Measurements from ENCODE around the gene MRPS18A. TPM values are rescaled to one million over a fixed set of nuclear protein-coding genes. Genes with fewer than 3 reads are reported as not detected.

Gene MRPS18A
- total RNA-seq, 4 donors from 2014 or later, result 38.1 to 45.8 (median 43.9) TPM

DNA sequence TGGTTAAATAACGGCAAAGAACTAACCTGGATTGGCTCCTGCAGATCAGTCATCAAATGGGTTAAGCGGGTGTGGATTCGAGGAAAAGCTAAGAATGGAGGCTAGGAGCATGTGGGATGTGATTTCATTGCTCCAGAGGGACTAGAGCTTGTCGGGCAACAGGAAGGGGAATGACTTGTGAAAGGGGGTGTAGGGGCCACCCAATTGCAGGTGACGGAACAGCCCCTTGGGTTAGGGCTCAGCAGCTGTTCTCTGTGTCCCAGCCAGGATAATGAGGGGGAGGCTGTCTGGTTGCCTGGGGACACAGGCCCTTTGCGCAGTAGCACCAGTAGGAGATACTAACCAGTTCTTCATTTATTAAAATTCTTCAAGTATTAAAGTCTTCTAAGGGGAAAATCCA lies 25.0 kb upstream of the MRPS18A start:
- H3K27me3 ChIP-seq, result no peaks in the 10 kb centered on the region
- peaks cover 0 to 60% (median 17%) of the 10 kb centered on the region in 4 donors for H3K4me1 ChIP-seq

DNA sequence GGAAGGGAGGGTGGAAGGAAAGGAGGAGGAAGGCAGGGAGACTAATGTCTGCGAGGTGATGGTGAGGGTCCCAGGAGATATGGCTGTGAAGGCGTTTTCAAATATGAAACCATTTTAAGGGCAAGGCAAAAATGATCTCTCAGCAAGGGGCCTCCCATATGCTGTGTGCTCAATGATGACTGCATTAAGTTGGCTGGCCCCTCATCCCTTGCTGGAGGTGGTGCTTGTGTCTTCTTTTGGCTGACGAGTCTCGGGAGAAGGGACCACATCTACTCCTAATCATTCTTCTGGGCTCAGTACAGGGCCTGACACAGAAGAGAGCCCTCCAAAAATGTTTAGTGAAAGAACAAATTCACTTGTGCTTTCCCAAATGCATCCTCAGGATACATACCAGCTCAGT lies 23.0 kb upstream of the MRPS18A start:
- TF ChIP-seq POLR2A (IDR thresholded peaks at IDR 0.05), result no peak
- TF ChIP-seq, protein P1, sequence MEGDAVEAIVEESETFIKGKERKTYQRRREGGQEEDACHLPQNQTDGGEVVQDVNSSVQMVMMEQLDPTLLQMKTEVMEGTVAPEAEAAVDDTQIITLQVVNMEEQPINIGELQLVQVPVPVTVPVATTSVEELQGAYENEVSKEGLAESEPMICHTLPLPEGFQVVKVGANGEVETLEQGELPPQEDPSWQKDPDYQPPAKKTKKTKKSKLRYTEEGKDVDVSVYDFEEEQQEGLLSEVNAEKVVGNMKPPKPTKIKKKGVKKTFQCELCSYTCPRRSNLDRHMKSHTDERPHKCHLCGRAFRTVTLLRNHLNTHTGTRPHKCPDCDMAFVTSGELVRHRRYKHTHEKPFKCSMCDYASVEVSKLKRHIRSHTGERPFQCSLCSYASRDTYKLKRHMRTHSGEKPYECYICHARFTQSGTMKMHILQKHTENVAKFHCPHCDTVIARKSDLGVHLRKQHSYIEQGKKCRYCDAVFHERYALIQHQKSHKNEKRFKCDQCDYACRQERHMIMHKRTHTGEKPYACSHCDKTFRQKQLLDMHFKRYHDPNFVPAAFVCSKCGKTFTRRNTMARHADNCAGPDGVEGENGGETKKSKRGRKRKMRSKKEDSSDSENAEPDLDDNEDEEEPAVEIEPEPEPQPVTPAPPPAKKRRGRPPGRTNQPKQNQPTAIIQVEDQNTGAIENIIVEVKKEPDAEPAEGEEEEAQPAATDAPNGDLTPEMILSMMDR (IDR thresholded peaks at IDR 0.05), result no peak
- no peak for TF ChIP-seq EP300 (IDR thresholded peaks at IDR 0.05)
- Histone ChIP-seq H3K36me3 (no peaks in the 10 kb centered on the region), H3K4me1 (peaks cover 0 to 60% (median 23%) of the 10 kb centered on the region in 4 donors), H3K27me3 (no peaks in the 10 kb centered on the region), H3K9me3 (no peaks in the 10 kb centered on the region), H3K27ac (peak overlapping the region in 1 of 4 donors; percentile 35), H3K4me3 (no peak overlapping the region)
- WGBS, 2 donors, result 74 to 86% methylated on average over 4 of the region's 4 CpGs
- no peak for DNase-seq (ENCODE audit: low spot score in 2 of 2)

More for the DNA sequence above, 25.0 kb upstream of the MRPS18A start:
- peak overlapping the region in 1 of 4 donors; percentile 33 for H3K27ac ChIP-seq
- 66 to 70% methylated on average over 6 of the region's 6 CpGs for WGBS, 2 donors
- H3K36me3 ChIP-seq, result no peaks in the 10 kb centered on the region
- TF ChIP-seq POLR2A (IDR thresholded peaks at IDR 0.05) (no peak), EP300 (IDR thresholded peaks at IDR 0.05) (no peak)
- TF ChIP-seq, protein P1 (IDR thresholded peaks at IDR 0.05), result no peak
- DNase-seq (ENCODE audit: low spot score in 2 of 2), result no peak
- no peaks in the 10 kb centered on the region for H3K9me3 ChIP-seq
- H3K4me3 ChIP-seq, result no peak overlapping the region

DNA sequence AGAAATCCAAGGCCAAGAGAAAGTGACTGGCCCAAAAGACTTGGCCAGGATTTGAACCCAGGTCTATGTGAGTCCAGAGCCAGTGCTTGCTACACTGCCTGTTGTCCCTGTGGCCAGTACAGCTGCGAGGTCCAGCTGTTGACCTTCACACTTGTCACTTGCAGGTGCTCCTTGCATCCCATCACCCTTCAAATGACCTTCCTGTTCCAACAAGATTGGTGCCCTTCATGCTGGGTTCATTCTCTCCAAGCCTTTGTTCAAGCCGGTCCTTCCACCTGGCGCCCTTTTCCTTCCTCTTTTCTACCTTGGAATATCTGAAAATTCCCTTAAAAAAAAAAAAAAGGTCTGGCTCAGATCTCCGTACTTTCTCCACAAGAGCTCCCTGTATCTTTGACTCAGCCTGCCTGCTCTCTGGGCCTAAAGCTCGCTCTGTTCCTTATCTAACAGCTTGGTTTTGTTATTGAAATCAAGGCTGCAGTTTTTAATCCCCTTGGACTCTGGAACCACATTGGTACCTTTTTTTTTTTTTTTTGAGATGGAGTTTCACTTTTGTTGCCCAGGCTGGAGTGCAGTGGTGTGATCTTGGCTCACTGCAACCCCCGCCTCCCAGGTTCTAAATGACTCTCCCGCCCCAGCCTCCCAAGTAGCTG lies 22.2 kb upstream of the MRPS18A start:
- DNase-seq (ENCODE audit: low spot score in 2 of 2), result no peak
- H3K4me3 ChIP-seq, result no peak overlapping the region
- WGBS, 2 donors, result 77 to 83% methylated on average over 7 of the region's 7 CpGs
- TF ChIP-seq POLR2A (IDR thresholded peaks at IDR 0.05) (no peak), EP300 (IDR thresholded peaks at IDR 0.05) (no peak)
- TF ChIP-seq, protein P1 (IDR thresholded peaks at IDR 0.05), result no peak
- H3K27ac ChIP-seq, result peak overlapping the region; percentile 25 to 78 (median 64)
- no peaks in the 10 kb centered on the region for H3K9me3 ChIP-seq
- H3K36me3 ChIP-seq, result no peaks in the 10 kb centered on the region
- peaks cover 0 to 60% (median 22%) of the 10 kb centered on the region in 4 donors for H3K4me1 ChIP-seq
- no peaks in the 10 kb centered on the region for H3K27me3 ChIP-seq

DNA sequence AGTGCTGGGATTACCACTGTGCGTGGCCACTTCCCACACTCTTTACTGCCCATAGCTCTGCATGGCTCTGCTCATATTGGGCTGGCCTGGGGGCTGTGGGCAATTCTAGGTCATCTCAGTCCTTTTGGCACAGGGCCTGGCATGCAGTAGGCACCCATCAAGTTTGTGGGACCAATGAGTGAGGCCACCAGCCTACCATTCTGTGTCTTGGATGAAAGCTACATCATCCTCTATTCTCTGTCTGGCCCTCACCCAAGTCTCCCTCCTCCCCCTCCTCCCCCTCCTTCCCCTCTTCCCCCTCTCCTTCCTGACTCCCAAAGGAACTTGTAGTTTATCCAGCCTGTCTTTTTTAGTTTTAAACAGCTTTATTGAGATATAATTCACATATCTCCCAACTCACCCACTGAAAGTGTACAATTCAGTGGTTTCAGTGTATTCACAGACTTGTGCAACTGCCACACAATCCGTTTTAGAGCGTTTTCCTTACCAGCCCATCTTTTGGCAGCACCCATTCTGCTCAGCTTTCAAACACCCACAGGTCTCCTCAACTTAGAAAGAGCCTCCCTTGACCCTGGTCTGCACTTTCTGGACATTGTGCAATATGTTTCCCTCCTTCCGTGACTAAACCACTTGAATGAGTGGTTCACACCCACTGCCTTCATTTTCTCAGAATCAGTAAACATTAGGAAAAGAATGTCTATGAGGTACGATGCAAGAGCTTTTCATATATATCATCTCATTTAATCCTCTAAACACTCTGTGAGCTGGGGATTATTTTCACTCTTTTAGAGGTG lies 21.5 kb upstream of the MRPS18A start:
- Histone ChIP-seq H3K4me1 (peaks cover 0 to 57% (median 19%) of the 10 kb centered on the region in 4 donors), H3K27me3 (no peaks in the 10 kb centered on the region), H3K4me3 (no peak overlapping the region), H3K9me3 (no peaks in the 10 kb centered on the region), H3K27ac (peak overlapping the region; percentile 25 to 78 (median 64)), H3K36me3 (no peaks in the 10 kb centered on the region)
- DNase-seq (ENCODE audit: low spot score in 2 of 2), result peak in 1 of 2 donors; percentile 59
- TF ChIP-seq EP300 (IDR thresholded peaks at IDR 0.05) (peak; percentile 39 to 89), POLR2A (IDR thresholded peaks at IDR 0.05) (no peak)
- 37 to 40% methylated on average over 5 of the region's 5 CpGs for WGBS, 2 donors

DNA sequence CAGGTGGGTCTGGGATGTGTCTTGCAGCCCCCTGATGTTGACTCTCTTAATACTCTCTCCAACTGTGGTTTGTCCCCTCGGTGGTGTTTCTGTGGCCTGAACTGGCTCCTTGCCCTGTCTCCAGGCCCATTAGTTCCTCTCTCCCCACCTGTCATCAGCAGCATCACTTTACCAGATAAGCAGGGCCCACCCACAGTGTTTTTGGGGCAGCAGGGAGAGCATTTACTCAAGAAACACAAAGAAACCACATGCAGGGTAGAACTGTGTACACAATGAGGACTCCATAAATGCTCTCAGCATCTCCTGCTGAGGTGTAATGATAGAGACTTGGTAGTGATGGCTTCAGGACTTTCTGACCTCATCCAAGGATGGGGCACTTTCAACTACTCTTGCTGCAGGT lies 20.2 kb upstream of the MRPS18A start:
- H3K27me3 ChIP-seq, result no peaks in the 10 kb centered on the region
- H3K27ac ChIP-seq, result no peak overlapping the region
- H3K4me1 ChIP-seq, result peaks cover 0 to 66% (median 26%) of the 10 kb centered on the region in 4 donors
- H3K36me3 ChIP-seq, result no peaks in the 10 kb centered on the region
- TF ChIP-seq EP300 (IDR thresholded peaks at IDR 0.05) (no peak), POLR2A (IDR thresholded peaks at IDR 0.05) (no peak)
- TF ChIP-seq, protein P1 (IDR thresholded peaks at IDR 0.05), result no peak
- H3K9me3 ChIP-seq, result no peaks in the 10 kb centered on the region
- no peak overlapping the region for H3K4me3 ChIP-seq
- DNase-seq (ENCODE audit: low spot score in 2 of 2), result no peak
- WGBS, 2 donors, result 50% methylated on average over 1 of the region's 1 CpG

Data from tibial nerve (tissue), 4 donors.